A204.1 (cell line): ENCODE data around the gene WNT1.

Source experiments
- FAIRE-seq: peaks from 2 replicates; lab custom pipeline; 2012; peaks lifted over from hg19 to GRCh38; lab: Jason Lieb, UNC

Gene WNT1

GRCh38 chr12:48961801-48962200 lies 16.3 kb upstream of the WNT1 start:
- FAIRE-seq: no peak

GRCh38 chr12:48965298-48965838 lies 12.8 kb upstream of the WNT1 start:
- no peak for FAIRE-seq

GRCh38 chr12:48966177-48966895 lies 11.8 kb upstream of the WNT1 start:
- no peak for FAIRE-seq

GRCh38 chr12:48967991-48968390 lies 10.1 kb upstream of the WNT1 start:
- no peak for FAIRE-seq

GRCh38 chr12:48968467-48968866 lies 9.7 kb upstream of the WNT1 start:
- no peak for FAIRE-seq

GRCh38 chr12:48969160-48969771 lies 8.9 kb upstream of the WNT1 start:
- FAIRE-seq: no peak

GRCh38 chr12:48969833-48970701 lies 8.1 kb upstream of the WNT1 start:
- no peak for FAIRE-seq

- no peak for FAIRE-seq
Measured at GRCh38 chr12:48970702-48971334, 7.3 kb upstream of the WNT1 start.

- FAIRE-seq: no peak
Measured at GRCh38 chr12:48972213-48972951, 5.7 kb upstream of the WNT1 start.

- no peak for FAIRE-seq
Measured at GRCh38 chr12:48972952-48973483, 5.1 kb upstream of the WNT1 start.

GRCh38 chr12:48973531-48973930 lies 4.6 kb upstream of the WNT1 start:
- no peak for FAIRE-seq

- no peak for FAIRE-seq
Measured at GRCh38 chr12:48973941-48974673, 4.0 kb upstream of the WNT1 start.

- FAIRE-seq: no peak
Measured at GRCh38 chr12:48977290-48978281, 536 bp upstream of the WNT1 start.

GRCh38 chr12:48978741-48979601 lies 849 bp downstream of the WNT1 start:
- no peak for FAIRE-seq

GRCh38 chr12:48979602-48980388 lies 1.7 kb downstream of the WNT1 start:
- FAIRE-seq: no peak

- FAIRE-seq: no peak
Measured at GRCh38 chr12:48980389-48980952, 2.3 kb downstream of the WNT1 start.
